Neural cell (in vitro differentiated cells): Measurements from ENCODE around the gene HLA-G. TPM values are rescaled to one million over a fixed set of nuclear protein-coding genes. Genes with fewer than 3 reads are reported as not detected.

ENCODE experiments used
- H2AFZ ChIP-seq: fragments of 200-600, 300-800 bp; sonication (generic), shearing (Covaris generic); 2 replicates; pipeline ENCODE4 v1.6.0; 2014; ENCODE audit warnings: low read depth, mild to moderate bottlenecking, antibody characterized with exemption, low read length, moderate library complexity
- H3F3A ChIP-seq: fragments of 200-600 bp; shearing (Covaris generic); 2 replicates; pipeline ENCODE4 v1.6.1; 2016; ENCODE audit warnings: mild to moderate bottlenecking, moderate library complexity, mixed read lengths, antibody characterized with exemption, low read length; ENCODE audit not compliant: insufficient read depth, poor library complexity, severe bottlenecking
- H3K27ac ChIP-seq: fragments of 200-600, 300-800 bp; sonication (generic), shearing (Covaris generic); 2 replicates; pipeline ENCODE4 v1.5.1; 2014; ENCODE audit warnings: mild to moderate bottlenecking, low read length, moderate library complexity
- H3K27me3 ChIP-seq: fragments of 300-800, 200-600 bp; sonication (generic), shearing (Covaris generic); 2 replicates; pipeline ENCODE4 v1.6.0; 2014; ENCODE audit warnings: mild to moderate bottlenecking, low read depth, low read length, moderate library complexity; ENCODE audit not compliant: insufficient read depth
- H3K36me3 ChIP-seq: fragments of 300-800, 200-600 bp; sonication (generic), shearing (Covaris generic); 2 replicates; pipeline ENCODE4 v1.5.1; 2014; ENCODE audit warnings: mild to moderate bottlenecking, antibody characterized with exemption, low read length, moderate library complexity; ENCODE audit not compliant: insufficient read depth
- H3K4me2 ChIP-seq: fragments of 300-800, 200-600 bp; sonication (generic), shearing (Covaris generic); 2 replicates; pipeline ENCODE4 v1.6.0; 2014; ENCODE audit warnings: mild to moderate bottlenecking, low read length
- H3K4me3 ChIP-seq: fragments of 300-800, 200-600 bp; sonication (generic), shearing (Covaris generic); 2 replicates; pipeline ENCODE4 v1.5.1; 2014; ENCODE audit warnings: mild to moderate bottlenecking, low read length, moderate library complexity
- H3K79me2 ChIP-seq: fragments of 200-600 bp; shearing (Covaris generic); replicated peaks from 2 replicates; pipeline ENCODE4 v1.6.0; 2014; ENCODE audit warnings: mild to moderate bottlenecking, low read length, moderate library complexity; ENCODE audit not compliant: insufficient read depth
- H3K9ac ChIP-seq: fragments of 300-800, 200-600 bp; sonication (generic), shearing (Covaris generic); 2 replicates; pipeline ENCODE4 v1.6.1; 2016; ENCODE audit warnings: mild to moderate bottlenecking, low read length, mixed read lengths
- H3K9me2 ChIP-seq: fragments of 200-600 bp; shearing (Covaris generic); 2 replicates; pipeline ENCODE4 v1.6.1; 2016; ENCODE audit warnings: mild to moderate bottlenecking, low read length, mixed read lengths; ENCODE audit not compliant: insufficient read depth
- H3K9me3 ChIP-seq: fragments of 200-600, 300-800 bp; sonication (generic), shearing (Covaris generic); 2 replicates; pipeline ENCODE4 v1.6.1; 2016; ENCODE audit warnings: mild to moderate bottlenecking, mixed run types, low read length, moderate library complexity, mixed read lengths
- H4K20me1 ChIP-seq: fragments of 200-600 bp; shearing (Covaris generic); 2 replicates; pipeline ENCODE4 v1.6.1; 2016; ENCODE audit warnings: mild to moderate bottlenecking, mixed run types; ENCODE audit not compliant: insufficient read depth
- CTCF ChIP-seq: fragments of 450-650 bp; IDR thresholded peaks from 2 replicates; pipeline ENCODE4 v1.5.1; 2014; ENCODE audit warnings: antibody characterized with exemption, mild to moderate bottlenecking, moderate library complexity; ENCODE audit not compliant: poor library complexity, severe bottlenecking
- EP300 ChIP-seq: fragments of 450-650 bp; conservative IDR thresholded peaks from 2 replicates; pipeline ENCODE4 v1.6.1; 2014; ENCODE audit warnings: antibody characterized with exemption, mild to moderate bottlenecking, moderate library complexity; ENCODE audit not compliant: poor library complexity, severe bottlenecking
- EZH2 ChIP-seq: fragments of 200-600, 300-800 bp; shearing (Covaris generic), sonication (generic); IDR thresholded peaks from 2 replicates; pipeline ENCODE4 v1.6.1; 2014; ENCODE audit warnings: antibody characterized with exemption, low read length, borderline replicate concordance, mild to moderate bottlenecking; ENCODE audit not compliant: insufficient read depth, poor library complexity, severe bottlenecking
- MXI1 ChIP-seq: fragments of 450-650 bp; conservative IDR thresholded peaks from 2 replicates; pipeline ENCODE4 v1.6.1; 2014; ENCODE audit warnings: antibody characterized with exemption, mild to moderate bottlenecking; ENCODE audit not compliant: poor library complexity, severe bottlenecking
- POLR2AphosphoS5 ChIP-seq: IDR thresholded peaks from 2 replicates; pipeline ENCODE4 v1.6.1; 2012
- RAD21 ChIP-seq: fragments of 450-650 bp; conservative IDR thresholded peaks from 2 replicates; pipeline ENCODE4 v1.6.1; 2014; ENCODE audit warnings: antibody characterized with exemption, mild to moderate bottlenecking, moderate library complexity
- REST ChIP-seq: IDR thresholded peaks from 2 replicates; pipeline ENCODE4 v1.6.1; 2012; ENCODE audit warnings: borderline replicate concordance
- SMC3 ChIP-seq: fragments of 450-650 bp; conservative IDR thresholded peaks from 2 replicates; pipeline ENCODE4 v1.6.1; 2014; ENCODE audit warnings: antibody characterized with exemption, mild to moderate bottlenecking, moderate library complexity; ENCODE audit not compliant: poor library complexity
- TAF1 ChIP-seq: IDR thresholded peaks from 2 replicates; pipeline ENCODE4 v1.6.1; 2012; ENCODE audit warnings: low read depth
- polyA plus RNA-seq: library from polyadenylated mRNA; depleted of rRNA; stranded (reverse); fragments of >200 nt; gene quantifications from 2 replicates; pipeline ENCODE4 v1.2.3, GENCODE V29; 2014

Gene HLA-G
- polyA plus RNA-seq, 1 donor from 2014 or later = not detected

- no peak overlapping the region for H3K27ac ChIP-seq
- H3K27me3 ChIP-seq = peaks cover 32% of the 10 kb centered on the region
- peaks cover 4% of the 10 kb centered on the region for H3K9me3 ChIP-seq
- H3K4me2 ChIP-seq = no peak overlapping the region
- no peak overlapping the region for H2AFZ ChIP-seq
- H3K9me2 ChIP-seq = no peaks in the 10 kb centered on the region
- H3K79me2 ChIP-seq = no peaks in the 10 kb centered on the region
- no peak overlapping the region for H3K9ac ChIP-seq
- H3F3A ChIP-seq = no peaks in the 10 kb centered on the region
- H3K36me3 ChIP-seq = no peaks in the 10 kb centered on the region
- no peaks in the 10 kb centered on the region for H4K20me1 ChIP-seq
- TF ChIP-seq TAF1 (no peak), REST (no peak), EP300 (no peak), SMC3 (no peak), MXI1 (no peak), RAD21 (no peak), POLR2AphosphoS5 (no peak), CTCF (no peak), EZH2 (no peak)
- no peak overlapping the region for H3K4me3 ChIP-seq
These were observed 1.8 kb upstream of the HLA-G start for GRCh38 chr6:29825848-29826247.

- Histone ChIP-seq H3K9me2 (no peaks in the 10 kb centered on the region), H3K27ac (no peak overlapping the region), H3K4me2 (no peak overlapping the region), H3K27me3 (peaks cover 32% of the 10 kb centered on the region), H3K36me3 (no peaks in the 10 kb centered on the region), H2AFZ (no peak overlapping the region), H3F3A (no peaks in the 10 kb centered on the region), H3K9me3 (peaks cover 4% of the 10 kb centered on the region), H4K20me1 (no peaks in the 10 kb centered on the region), H3K79me2 (no peaks in the 10 kb centered on the region), H3K9ac (no peak overlapping the region), H3K4me3 (no peak overlapping the region)
- TF ChIP-seq MXI1 = no peak
- TF ChIP-seq TAF1 = no peak
- no peak for TF ChIP-seq CTCF
- no peak for TF ChIP-seq SMC3
- TF ChIP-seq REST = no peak
- no peak for TF ChIP-seq POLR2AphosphoS5
- TF ChIP-seq EZH2 = no peak
- TF ChIP-seq RAD21 = no peak
- no peak for TF ChIP-seq EP300
These were observed 1.4 kb upstream of the HLA-G start for GRCh38 chr6:29826271-29826670.
